Kidney glomerular epithelial cell (primary cell): ENCODE measurements around the gene LPIN2.
A peak's percentile ranks its signal among the peaks of the same experiment; 100 is the strongest.
"Not testable (repeated sequence)": the region's sequence is repeated elsewhere in the genome, so short reads cannot be mapped to it uniquely, and the experiment has no call there.

Experiments
- DNase-seq: peaks from one replicate; lab custom pipeline; 2025; lab: John Stamatoyannopoulos, UW

Gene LPIN2

DNA sequence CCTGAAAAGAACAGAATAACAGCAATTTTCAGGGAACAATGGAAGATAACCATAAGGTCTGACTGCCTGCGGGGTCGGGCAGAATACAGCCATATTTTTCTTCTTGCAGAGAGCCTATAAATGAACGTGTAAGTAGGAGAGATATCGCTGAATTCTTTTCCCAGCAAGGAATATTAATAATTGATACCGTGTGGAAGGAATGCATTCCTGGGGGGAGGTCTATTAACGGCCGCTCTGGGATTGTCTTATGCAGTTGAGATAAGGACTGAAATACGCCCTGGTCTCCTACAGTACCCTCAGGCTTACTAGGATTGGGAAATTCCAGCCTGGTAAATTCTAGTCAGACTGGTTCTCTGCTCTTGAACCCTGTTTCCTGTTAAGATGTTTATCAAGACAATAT, 9.2 kb downstream of the LPIN2 start:
- DNase-seq = not testable (repeated sequence)

DNA sequence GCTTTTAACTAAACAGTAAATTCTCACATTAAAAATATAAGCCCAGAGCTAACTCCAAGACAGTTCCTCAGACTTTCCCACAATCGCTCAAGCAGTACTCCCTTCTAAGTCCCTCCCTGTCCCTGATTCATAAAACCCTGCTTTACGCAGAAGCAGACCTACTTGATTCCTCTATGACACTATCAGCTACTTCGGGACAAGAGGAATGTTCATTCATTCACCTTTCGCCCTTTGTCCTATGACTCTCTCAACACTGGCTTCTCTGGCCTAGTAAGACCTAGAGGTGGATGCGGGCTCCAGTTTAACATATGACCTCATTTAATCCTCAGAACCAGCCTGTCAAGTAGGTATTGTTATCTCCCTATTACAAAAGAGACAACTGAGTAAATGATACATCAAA, 10.2 kb downstream of the LPIN2 start:
- DNase-seq = no peak

DNA sequence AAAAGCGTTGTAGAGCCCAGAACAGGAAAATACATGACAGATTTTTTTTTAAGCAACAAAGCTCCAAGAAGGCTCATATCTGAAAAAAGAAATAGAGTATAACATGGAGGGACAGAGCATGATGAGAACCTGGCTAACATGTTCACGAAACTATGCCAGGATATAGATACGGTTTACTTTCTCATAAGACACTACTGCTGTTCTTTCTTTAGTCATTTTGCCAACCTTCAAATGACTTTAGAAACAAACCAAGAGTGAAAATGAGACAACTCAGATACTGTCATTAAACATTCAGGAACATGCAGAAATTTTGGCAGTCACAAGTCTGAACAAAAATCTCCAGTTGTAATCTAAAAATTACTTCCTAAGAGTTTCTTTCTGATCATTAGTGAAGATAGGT, 14.3 kb downstream of the LPIN2 start:
- no peak for DNase-seq

DNA sequence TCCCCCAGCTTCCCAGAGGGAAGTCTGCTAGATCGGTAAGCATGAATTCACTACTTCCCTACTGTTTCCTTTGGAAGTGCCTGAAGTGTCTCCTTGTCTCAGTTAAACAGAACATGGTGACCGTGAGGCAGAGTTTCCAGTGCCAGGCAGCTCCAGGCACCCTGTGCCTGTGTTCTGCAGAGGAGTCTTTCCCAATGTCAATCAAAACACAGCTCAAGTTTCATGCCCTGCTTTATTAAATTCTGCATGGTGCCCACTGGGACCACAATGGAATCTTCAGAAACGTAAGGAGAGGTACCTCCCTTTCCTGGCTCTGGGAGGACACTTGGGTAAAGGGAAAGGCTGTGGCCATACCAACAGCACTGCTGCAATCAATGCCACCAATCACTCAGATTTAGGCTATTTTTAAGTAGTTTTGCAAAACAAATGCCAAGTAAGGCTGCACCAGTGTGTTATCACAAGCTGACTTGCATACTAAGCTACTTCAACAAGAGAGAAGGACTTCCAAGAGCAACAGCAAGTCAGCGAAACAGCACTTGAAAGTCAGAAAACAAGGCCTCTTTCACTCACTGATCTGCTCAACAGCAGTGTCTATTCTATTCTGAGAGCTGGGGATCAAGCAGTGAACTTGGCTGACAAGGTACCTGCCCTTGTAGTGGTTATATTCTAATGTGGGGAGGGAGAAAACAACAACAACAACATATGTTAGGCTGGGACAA, 14.9 kb downstream of the LPIN2 start:
- no peak for DNase-seq

DNA sequence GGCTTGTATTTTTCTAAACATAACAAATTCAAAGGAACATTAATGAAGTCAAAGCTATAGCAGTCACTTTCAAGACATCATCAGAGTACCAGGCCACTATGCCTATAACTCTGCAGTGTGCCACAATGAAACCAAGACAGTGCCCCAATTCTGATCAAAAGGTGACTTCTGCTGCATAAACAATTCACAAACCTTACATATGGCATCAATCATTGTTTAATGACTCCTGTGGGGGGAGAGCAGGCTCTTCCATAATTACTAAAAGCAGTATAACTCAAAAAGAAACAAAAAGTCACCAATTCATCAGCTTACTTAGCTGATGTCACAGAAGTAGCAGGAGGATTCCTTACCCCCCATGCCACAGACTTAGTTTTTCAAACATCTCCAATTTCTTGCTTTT, 15.5 kb downstream of the LPIN2 start:
- no peak for DNase-seq

DNA sequence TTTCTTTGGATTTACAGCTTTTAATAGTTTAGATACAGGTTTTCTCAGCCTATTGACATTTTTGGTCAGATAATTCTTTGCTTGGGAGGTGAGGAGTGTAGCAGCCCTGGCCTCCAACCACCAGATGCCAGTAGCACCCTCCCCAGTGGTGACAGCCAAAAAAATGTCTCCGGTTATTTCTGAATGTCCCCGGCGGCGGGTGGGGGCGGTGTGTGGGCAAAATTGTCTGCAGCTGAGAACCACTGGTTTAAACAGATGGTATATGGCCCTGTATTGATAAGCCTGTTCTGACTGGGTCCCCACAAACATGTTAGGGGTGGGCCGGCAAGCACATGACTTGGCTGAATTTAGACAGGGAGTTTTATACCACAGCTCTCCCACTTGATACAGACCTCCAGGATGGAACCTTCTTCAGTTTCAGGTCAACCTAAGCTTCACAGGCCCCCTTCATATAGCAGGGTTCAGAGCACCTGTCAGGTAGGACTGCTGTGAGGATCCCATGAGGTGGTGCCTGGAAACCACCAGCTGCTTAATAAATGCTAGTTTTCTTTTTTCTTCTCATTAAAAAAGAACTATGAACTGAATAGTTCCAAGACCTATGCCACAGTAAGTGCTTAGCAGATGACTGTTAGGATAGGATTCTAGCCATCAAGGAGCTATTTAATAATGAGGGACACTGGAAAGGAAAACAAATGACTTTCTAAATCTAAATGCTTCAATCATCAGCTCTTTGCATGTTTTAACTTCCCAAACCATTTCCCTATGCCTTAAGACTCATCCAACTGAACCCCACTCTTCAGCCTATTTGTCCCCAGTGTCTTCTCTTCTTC, 18.1 kb downstream of the LPIN2 start:
- DNase-seq = no peak

DNA sequence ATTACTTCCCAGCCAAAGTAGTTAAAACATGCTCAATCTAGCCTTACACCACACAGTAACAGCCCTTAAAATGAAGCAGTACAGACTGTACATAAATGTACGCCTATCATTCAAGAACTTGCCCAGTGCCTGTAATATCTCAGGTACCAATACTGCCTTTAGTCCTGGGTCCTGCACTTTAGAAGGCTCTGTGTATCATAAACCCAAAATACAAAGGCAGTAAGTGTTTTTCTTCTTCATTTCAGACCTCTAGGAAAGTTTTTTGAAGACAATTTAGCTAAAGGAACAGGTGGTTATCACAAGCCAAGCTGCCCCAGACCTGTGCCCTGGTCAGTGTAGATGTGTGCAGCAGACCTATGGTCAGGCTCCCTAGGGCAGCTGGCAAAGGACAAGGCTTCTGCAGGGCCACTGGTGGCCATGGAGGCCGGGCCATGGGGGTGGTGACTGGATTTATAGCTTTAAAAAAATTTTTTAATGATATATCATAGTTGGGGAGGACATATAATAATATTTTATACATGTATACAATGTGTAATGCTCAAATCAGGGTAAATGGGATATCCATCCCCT, 18.8 kb downstream of the LPIN2 start:
- DNase-seq = no peak

DNA sequence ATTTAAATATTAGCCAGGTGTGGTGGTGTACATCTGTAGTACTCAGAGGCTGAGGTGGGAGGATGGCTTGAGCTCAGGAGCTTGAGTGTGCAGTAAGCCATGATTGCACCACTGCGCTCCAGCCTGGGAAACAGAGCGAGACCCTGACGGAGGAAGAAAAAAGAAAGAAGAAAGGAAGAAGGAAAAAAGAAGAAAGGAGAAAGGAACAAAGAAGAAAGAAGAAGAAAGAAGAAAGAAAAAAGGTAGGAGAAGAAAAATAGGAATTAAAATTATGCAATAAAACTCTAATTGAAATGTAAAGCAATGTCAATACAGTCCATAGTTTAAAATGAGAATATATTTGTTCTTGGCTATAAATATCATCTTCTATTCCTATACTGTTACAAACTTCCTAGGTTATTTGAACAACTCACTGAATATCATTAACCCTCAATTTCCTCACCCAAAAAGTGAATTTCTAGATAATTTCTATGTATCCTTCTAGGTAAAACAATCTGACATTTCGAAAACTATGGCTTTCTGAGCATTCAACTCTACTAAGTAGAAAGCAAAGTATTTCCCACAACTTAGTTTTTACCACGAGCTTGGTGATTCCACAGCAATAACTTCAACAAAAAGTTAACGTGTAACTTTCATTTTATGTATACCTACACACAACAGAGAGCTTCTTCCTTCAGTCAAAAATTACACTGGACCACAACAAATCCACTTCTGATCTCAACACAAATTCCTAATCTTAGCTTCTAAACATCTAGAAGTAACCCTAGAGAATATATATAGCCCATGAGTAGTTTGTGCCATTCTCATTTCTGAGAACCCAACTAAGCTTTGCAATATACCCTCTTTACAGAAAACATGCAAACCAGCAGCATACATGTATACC, 19.7 kb downstream of the LPIN2 start:
- no peak for DNase-seq

DNA sequence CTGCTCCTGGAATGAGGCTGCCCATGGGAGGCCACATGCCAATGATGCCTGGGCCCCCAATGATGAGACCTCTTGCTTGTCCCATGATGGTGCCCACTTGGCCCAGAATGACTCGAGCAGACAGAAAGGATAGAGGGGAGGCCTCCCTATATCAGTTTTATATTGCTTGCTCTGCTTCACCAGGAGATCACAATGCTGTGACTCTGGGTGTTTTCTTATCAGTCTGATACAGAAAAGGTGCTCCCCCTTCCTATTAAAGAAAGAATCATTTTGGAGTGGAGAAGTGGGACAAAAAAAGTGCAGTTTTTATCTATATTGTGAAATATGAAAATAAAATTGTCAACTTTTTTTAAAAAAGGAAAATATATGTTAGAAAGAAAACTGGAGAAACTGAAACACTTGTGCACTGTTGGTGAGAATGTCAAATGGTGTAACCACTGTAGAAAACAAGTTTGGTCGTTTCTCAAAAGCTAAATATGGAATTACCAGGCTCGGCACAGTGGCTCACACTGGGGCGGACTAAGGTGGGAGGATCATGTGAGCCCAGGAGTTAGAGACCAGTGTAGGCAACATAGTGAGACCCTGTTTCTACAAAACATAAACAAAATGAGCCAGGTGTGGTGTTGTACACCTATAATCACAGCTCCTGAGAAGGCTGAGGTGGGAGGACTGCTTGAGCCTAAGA, 21.8 kb downstream of the LPIN2 start:
- DNase-seq = no peak

DNA sequence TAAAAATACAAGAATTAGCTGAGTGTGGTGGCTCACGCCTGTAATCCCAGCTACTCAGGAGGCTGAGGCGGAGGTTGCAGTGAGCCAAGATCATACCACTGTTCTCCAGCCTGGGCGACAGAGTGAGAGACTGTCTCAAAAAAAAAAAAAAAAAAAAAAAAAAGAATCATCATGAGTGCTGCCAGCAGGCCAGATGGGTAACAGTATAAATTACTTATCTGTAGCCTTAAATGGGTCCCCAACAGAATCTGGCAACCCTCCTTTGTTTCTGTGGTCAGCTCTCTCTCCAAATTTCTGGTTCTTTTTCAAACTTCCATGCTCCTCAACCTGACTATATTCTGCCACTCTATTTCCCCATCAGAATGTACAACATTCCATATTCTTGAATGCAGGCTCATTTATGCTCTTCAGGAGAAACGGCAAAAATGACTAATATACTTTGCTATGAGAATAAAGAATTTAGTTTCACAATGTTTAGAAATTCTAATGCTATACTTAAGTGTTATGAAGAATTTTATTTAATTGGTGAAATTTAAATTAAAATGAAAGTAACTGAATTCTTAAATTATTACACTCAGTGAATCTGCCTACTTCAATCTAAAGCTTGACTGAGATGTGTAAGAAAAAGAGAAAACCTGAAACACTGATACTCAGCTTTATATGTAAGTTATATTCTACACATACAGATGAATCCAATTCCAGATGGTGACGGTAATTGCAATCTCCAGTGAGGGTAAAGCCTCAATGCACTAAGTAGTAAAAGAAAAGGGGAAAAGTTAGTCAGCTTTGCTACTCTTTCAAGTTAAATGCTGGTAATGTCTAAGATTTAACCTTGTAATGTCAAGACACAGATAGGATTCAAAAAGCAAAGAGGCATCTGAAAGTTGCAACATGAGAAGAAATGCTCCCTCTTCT, 24.8 kb downstream of the LPIN2 start:
- DNase-seq = no peak

DNA sequence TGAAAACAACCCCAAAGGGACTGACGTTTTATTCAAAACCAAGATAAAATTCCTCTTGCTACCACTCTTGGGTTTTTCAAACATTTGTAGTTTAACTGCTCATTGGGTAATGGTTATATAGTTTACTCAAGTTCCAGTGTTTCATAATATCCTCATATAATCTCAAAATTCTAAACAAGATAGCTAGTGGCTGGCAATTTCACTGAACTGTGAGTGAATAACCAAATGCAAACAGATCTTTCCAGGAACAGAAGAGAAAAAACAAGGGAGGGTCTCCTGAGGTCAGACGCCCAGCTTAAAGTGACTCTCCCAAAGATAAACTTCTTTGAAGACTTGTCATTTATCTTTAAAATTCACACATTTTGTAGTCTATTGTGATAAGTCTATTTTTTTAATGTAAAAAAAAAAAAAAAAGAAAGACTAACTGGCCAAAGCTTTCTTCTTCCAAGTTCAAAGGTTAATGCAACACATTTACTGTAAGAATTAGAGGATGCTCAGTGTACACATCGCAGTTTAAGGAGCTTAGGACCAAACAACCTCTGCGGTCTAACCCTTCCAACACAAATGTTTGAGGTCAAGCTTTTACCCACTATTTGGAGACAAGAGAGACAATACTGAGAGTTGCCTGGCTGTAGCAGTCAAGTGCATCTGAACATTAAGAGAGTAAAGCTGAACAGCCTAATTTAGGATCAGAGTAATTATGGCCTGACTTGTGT, 26.6 kb downstream of the LPIN2 start:
- DNase-seq = no peak

DNA sequence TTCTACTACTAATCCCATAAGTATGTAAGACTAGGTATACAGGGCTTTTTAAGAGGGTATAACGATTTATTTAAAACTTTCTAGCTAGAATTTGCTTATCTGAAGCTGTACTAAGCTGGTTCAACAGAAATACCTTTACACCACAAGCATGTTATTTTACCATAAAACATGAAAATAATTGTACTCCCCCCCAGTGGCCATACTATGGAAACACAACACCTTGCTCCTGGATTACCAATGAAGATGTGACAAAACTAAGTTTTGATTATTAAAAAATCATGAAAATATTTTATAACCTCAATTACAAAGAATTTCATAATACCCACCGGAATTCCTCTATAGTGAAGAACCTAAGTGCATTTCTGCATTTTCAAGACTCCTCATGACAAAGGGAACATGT, 27.3 kb downstream of the LPIN2 start:
- no peak for DNase-seq

DNA sequence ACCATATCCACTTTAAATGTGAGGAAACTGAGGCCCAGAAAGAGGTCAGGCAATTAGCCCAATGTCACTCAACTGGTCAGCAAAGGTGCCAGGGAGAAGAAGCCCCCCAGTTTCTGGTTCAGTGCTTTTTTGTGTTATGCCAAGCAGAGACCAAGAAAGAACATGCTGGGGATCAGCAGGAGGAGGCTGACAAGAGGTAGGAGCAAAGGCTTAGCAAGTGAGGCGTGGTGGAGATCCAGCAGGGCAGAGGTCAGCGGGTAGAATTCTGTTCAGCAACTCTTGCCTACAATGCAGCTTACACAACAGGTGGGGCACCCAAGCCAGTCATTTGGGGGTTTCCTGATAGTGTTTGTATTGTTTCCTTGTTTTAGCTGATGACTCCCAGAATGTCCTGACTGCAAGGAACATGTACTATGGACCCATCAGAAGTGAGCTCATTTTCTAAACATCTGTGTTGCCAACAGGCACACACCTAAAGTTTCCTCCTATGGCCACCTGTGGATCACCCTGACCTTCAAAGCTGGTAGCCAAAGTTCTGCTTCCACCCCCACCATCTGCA, 28.2 kb downstream of the LPIN2 start:
- DNase-seq = no peak

DNA sequence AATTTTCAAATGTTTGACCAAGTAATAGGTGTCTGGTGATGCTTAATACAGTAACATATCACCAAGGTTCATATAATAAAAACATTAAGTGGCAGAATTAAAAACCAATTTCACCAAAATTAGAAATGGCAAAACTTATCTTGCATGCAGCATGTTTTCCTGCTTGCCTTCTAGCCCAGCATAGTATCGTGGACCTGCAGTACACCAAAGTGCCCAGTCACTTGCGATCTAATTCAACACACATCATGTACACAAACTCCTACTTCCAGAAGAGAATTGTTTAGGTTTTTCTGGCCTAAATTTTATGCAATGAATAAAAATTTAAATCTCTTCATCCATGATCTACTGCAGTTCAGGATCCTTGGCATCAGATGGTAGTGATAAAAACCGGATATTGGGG, 28.9 kb downstream of the LPIN2 start:
- DNase-seq = no peak

DNA sequence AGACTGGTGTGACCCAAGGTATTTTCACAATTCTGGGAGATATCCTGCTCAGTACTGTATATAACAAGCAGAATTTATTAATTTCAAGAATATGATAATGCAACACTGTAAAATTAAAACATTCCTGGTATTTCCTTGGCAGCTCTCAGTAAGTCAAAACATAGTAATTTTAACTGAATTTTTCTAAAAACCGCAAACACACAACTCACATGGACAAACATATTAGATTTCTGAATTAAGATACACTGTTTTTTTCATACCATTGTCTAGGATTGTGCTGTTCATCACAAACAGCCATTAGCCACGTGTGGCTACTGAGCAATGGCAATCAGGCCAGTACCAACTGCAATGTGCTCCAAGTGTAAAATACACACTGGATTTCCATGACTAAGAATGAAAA, 29.6 kb downstream of the LPIN2 start:
- DNase-seq = no peak

DNA sequence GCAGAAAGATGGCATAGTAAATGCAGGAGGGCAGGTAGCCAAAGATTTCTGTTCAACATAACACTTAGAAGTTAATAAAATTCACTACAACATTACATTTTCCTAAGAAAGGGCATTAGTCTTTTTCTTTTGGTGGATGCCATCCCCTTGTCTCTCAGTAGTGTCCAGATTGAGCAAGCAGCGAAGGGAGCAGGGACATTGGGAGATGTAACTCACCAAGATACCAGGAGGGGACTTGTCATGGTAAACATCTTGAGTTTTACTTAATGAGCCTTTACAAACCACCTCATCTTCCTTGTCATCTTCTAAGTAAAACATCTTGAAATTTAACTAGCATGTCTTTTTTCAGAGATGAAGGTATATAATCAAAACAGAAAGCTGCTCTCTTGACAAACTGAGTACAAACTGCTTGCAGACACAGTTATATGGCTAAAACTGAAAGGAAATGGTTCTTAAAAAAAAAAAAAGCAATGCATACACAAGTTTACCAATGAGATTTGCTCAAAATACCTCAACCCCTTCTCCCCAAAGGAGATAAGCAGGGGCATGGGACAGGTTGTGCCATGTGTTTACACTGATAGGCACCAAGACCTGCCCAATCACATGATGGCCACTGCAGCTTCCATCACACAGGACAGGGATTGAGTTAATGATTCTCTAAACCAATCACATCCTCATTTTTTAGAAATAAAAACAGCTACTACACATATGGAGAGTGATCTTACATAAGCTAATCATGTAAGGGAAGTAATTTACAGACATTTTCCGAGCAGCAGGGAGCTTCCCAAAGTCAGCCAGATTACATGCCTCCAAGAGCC, 30.3 kb downstream of the LPIN2 start:
- DNase-seq = no peak

DNA sequence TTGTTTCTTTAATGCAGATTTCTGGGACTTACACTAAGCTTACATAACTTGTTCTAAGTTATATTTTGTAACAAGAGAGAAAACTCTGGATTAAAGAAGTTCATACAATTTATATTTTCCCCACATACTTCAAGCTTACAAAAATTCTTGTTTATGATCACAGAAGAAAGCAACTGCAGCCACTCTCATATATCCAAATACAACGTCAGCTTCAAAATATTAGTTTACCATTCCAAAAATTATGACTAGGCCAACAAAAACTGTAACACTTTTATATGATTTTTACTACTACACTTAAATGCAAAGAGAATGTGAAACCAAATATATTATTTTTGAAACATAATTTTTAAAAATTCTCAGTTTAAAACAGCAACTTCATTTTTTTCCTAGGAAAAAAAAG, 30.9 kb downstream of the LPIN2 start:
- no peak for DNase-seq

DNA sequence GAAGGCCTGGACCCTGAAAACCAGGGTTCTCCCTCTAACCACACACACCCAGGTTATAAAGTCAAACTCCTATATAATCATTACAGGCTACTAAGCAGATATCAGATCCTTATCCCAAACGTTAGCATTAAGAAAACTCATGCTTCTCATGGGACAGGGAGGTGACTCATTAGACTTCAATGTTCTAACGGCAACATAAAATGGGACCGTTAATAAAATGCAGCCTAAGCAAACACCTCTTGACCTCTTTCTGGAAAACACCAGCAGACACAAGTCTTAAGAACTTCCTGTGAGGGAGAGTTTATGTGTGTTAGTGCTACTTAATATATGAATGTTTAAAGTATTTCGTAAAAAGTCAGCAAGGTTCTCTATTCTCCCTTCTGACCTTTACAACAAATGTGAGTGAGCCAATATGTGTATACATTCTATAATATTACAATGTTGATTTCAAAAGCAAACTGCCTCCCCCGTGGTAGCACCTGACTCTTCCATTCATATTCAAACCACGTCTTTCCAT, 31.7 kb downstream of the LPIN2 start:
- DNase-seq = peak; percentile 74
